Neuronal stem cell (in vitro differentiated cells): ENCODE measurements around the gene MFSD6.

Experiments used
- DNase-seq: peaks from one replicate; pipeline ENCODE4 v3.0.0-alpha.2; 2013; ENCODE audit warnings: low spot score
- H2AFZ ChIP-seq: one replicate; pipeline ENCODE4 v1.6.1; 2013; ENCODE audit warnings: mild to moderate bottlenecking, low read length, inconsistent platforms
- H2AK5ac ChIP-seq: 2 replicates; pipeline ENCODE4 v1.6.1; 2013; ENCODE audit warnings: low read depth, mild to moderate bottlenecking, inconsistent platforms, low read length, moderate library complexity, mixed read lengths
- H2BK120ac ChIP-seq: 2 replicates; pipeline ENCODE4 v1.6.1; 2013; ENCODE audit warnings: low read depth, mild to moderate bottlenecking, inconsistent platforms, low read length, moderate library complexity, mixed read lengths
- H2BK12ac ChIP-seq: one replicate; pipeline ENCODE4 v1.6.1; 2013; ENCODE audit warnings: low read length, inconsistent platforms
- H2BK15ac ChIP-seq: 2 replicates; pipeline ENCODE4 v1.6.1; 2013; ENCODE audit warnings: mild to moderate bottlenecking, low read length, inconsistent platforms, mixed read lengths
- H2BK5ac ChIP-seq: one replicate; pipeline ENCODE4 v1.6.1; 2013; ENCODE audit warnings: inconsistent platforms, mild to moderate bottlenecking, low read length, moderate library complexity
- H3K14ac ChIP-seq: one replicate; pipeline ENCODE4 v1.6.1; 2013; ENCODE audit warnings: low read length, inconsistent platforms
- H3K18ac ChIP-seq: 2 replicates; pipeline ENCODE4 v1.6.1; 2013; ENCODE audit warnings: low read length, inconsistent platforms
- H3K23ac ChIP-seq: 2 replicates; pipeline ENCODE4 v1.6.1; 2013; ENCODE audit warnings: low read depth, mild to moderate bottlenecking, mixed read lengths, low read length, inconsistent platforms; ENCODE audit not compliant: poor library complexity
- H3K27ac ChIP-seq: replicated peaks from 3 replicates; pipeline ENCODE4 v1.5.1; 2013; ENCODE audit warnings: low read length, inconsistent platforms
- H3K27me3 ChIP-seq, 3 experiments: 2 replicates each; pipeline ENCODE4 v1.6.1; 2013; ENCODE audit warnings: low read length in 3 of 3, mild to moderate bottlenecking in 2 of 3, inconsistent platforms in 1 of 3, low read depth in 1 of 3, mixed read lengths in 1 of 3, moderate library complexity in 1 of 3; ENCODE audit not compliant: control insufficient read depth in 3 of 3, insufficient read depth in 3 of 3
- H3K36me3 ChIP-seq, 2 donors: replicated peaks in 1 of 2; 2 replicates each; pipeline ENCODE4 v1.6.1; 2013; ENCODE audit warnings: low read length in 2 of 2; ENCODE audit not compliant: control insufficient read depth in 2 of 2, insufficient read depth in 2 of 2
- H3K4ac ChIP-seq: 2 replicates; pipeline ENCODE4 v1.6.1; 2013; ENCODE audit warnings: inconsistent platforms, mild to moderate bottlenecking, low read length, moderate library complexity
- H3K4me1 ChIP-seq, 2 donors: 1 replicate in 1 of 2; 2 replicates in 1 of 2; pipeline ENCODE4 v1.6.1; 2013; ENCODE audit warnings: low read length in 2 of 2, low read depth in 1 of 2; ENCODE audit not compliant: control insufficient read depth in 2 of 2, insufficient read depth in 1 of 2
- H3K4me2 ChIP-seq: one replicate; pipeline ENCODE4 v1.6.1; 2013; ENCODE audit warnings: mild to moderate bottlenecking, low read length, inconsistent platforms; ENCODE audit not compliant: insufficient read depth, poor library complexity, severe bottlenecking
- H3K4me3 ChIP-seq, 2 donors: 2 replicates each; pipeline ENCODE4 v1.5.1; 2013; ENCODE audit warnings: low read length in 2 of 2, mild to moderate bottlenecking in 2 of 2, inconsistent platforms in 1 of 2, moderate library complexity in 1 of 2
- H3K79me1 ChIP-seq: one replicate; pipeline ENCODE4 v1.6.1; 2013; ENCODE audit warnings: low read depth, mild to moderate bottlenecking, inconsistent platforms, low read length, moderate library complexity
- H3K9ac ChIP-seq: one replicate; pipeline ENCODE4 v1.6.1; 2013; ENCODE audit warnings: mild to moderate bottlenecking, low read depth, low read length, inconsistent platforms; ENCODE audit not compliant: poor library complexity
- H3K9me3 ChIP-seq, 2 donors: replicated peaks in 1 of 2; 2 replicates each; pipeline versions ENCODE3 to v1.6.1; 2013; ENCODE audit warnings: low read length in 2 of 2, mild to moderate bottlenecking in 2 of 2, inconsistent platforms in 1 of 2, low read depth in 1 of 2, mixed read lengths in 1 of 2, moderate library complexity in 1 of 2; ENCODE audit not compliant: control insufficient read depth in 2 of 2, insufficient read depth in 1 of 2
- H4K8ac ChIP-seq: one replicate; pipeline ENCODE4 v1.6.1; 2013; ENCODE audit warnings: low read depth, mild to moderate bottlenecking, inconsistent platforms, low read length, moderate library complexity
- H4K91ac ChIP-seq: one replicate; pipeline ENCODE4 v1.6.1; 2013; ENCODE audit warnings: low read length, low read depth, mild to moderate bottlenecking, inconsistent platforms; ENCODE audit not compliant: poor library complexity
- WGBS, 2 donors: extraction: QIAGEN DNeasy Blood & Tissue Kit; methylation state at CpG; one replicate each; pipeline ENCODE4 v1.1.7; 2013; ENCODE audit warnings: missing lambda C conversion rate in 2 of 2, mixed read lengths in 1 of 2; ENCODE audit not compliant: insufficient read length in 2 of 2, insufficient replicate concordance in 1 of 2; ENCODE audit errors: extremely low coverage in 2 of 2; 5-methylcytosine and 5-hydroxymethylcytosine counted together

The MFSD6 gene

DNA sequence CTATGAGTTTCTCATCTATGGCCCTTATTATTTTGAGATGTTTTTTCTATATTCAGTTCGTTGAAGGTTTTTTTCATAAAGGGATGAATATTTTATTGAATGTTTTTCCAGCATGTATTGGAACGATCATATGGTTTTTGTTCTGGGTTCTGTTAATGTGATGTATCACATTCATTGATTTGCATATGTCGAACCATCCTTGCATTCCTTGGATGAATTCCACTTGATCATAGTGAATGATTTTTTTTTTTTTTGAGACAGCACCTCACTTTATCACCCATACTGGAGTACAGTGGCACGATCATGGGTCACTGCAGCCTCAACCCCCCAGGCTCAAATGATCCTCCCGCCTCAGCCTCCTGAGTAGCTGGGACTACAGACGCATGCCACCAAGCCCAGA lies 131.9 kb downstream of the MFSD6 start:
- no peak overlapping the region for H3K4ac ChIP-seq
- no peak overlapping the region for H3K4me3 ChIP-seq
- no peak overlapping the region for H3K9ac ChIP-seq
- no peak overlapping the region for H3K4me2 ChIP-seq
- H3K23ac ChIP-seq: no peak overlapping the region
- H2BK15ac ChIP-seq: no peak overlapping the region
- H3K14ac ChIP-seq: no peak overlapping the region
- no peak overlapping the region for H2BK5ac ChIP-seq
- H3K36me3 ChIP-seq: no peaks in the 10 kb centered on the region
- no peak overlapping the region for H4K8ac ChIP-seq
- no peak overlapping the region for H2BK12ac ChIP-seq
- H4K91ac ChIP-seq: no peak overlapping the region
- no peak overlapping the region for H2BK120ac ChIP-seq
- no peak overlapping the region for H2AK5ac ChIP-seq
- no peaks in the 10 kb centered on the region for H3K79me1 ChIP-seq
- H3K9me3 ChIP-seq: peaks cover 0 to 29% of the 10 kb centered on the region in 2 donors
- no CpG with 5 or more reads among the region's 6 CpGs for WGBS, 2 donors
- no peak overlapping the region for H3K18ac ChIP-seq
- peaks cover 5% of the 10 kb centered on the region in 2 donors for H3K4me1 ChIP-seq
- DNase-seq: no peak
- no peak overlapping the region for H3K27ac ChIP-seq
- H2AFZ ChIP-seq: no peak overlapping the region
- no peaks in the 10 kb centered on the region for H3K27me3 ChIP-seq

DNA sequence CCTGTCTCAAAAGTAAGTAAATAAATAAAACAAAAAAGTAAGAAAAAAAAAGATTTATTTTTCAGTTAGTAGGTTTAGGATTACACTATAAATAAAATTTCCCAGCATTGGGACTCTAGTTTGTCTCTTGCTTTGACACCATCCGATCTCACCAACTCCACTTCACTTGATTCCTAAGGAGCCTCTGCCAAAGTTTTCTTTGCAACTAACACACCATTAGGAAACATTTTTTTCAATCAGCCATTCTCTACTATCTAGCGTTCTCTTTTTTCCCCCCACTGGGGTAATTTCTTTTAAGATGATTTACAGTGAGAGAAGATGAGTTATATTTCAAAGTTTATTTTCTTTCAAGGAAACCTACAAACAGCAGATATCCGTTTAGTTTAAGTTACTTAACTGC lies 136.9 kb downstream of the MFSD6 start:
- Histone ChIP-seq H3K79me1 (no peaks in the 10 kb centered on the region), H3K9me3 (peaks cover 0 to 10% of the 10 kb centered on the region in 2 donors), H3K36me3 (no peaks in the 10 kb centered on the region), H3K14ac (no peak overlapping the region), H3K4ac (no peak overlapping the region), H2AK5ac (no peak overlapping the region), H2BK12ac (no peak overlapping the region), H3K27ac (no peak overlapping the region), H3K4me1 (no peaks in the 10 kb centered on the region), H2BK5ac (no peak overlapping the region), H4K91ac (no peak overlapping the region), H3K27me3 (no peaks in the 10 kb centered on the region), H3K4me3 (no peak overlapping the region), H4K8ac (no peak overlapping the region), H3K4me2 (no peak overlapping the region), H2AFZ (no peak overlapping the region), H3K18ac (no peak overlapping the region), H3K9ac (no peak overlapping the region), H2BK120ac (no peak overlapping the region), H3K23ac (no peak overlapping the region), H2BK15ac (no peak overlapping the region)
- no CpG with 5 or more reads among the region's 3 CpGs for WGBS, 2 donors
- no peak for DNase-seq

GRCh38 chr2:190545555-190546385 lies 137.6 kb downstream of the MFSD6 start:
- Histone ChIP-seq H3K18ac (no peak overlapping the region), H2BK5ac (no peak overlapping the region), H2AFZ (no peak overlapping the region), H2BK12ac (no peak overlapping the region), H3K4me1 (no peaks in the 10 kb centered on the region), H3K14ac (no peak overlapping the region), H4K8ac (no peak overlapping the region), H3K27me3 (no peaks in the 10 kb centered on the region), H4K91ac (no peak overlapping the region), H3K36me3 (no peaks in the 10 kb centered on the region), H3K9ac (no peak overlapping the region), H2AK5ac (no peak overlapping the region), H2BK120ac (no peak overlapping the region), H3K4me2 (no peak overlapping the region), H3K9me3 (peaks cover 0 to 3% of the 10 kb centered on the region in 2 donors), H3K4me3 (no peak overlapping the region), H3K4ac (no peak overlapping the region), H3K27ac (no peak overlapping the region), H3K23ac (no peak overlapping the region), H2BK15ac (no peak overlapping the region), H3K79me1 (no peaks in the 10 kb centered on the region)
- WGBS, 2 donors: no CpG with 5 or more reads among the region's 5 CpGs
- no peak for DNase-seq

- no peak for DNase-seq
- Histone ChIP-seq H3K27ac (no peak overlapping the region), H2BK120ac (no peak overlapping the region), H3K9ac (no peak overlapping the region), H3K14ac (no peak overlapping the region), H3K18ac (no peak overlapping the region), H3K27me3 (no peaks in the 10 kb centered on the region), H2AFZ (no peak overlapping the region), H3K9me3 (peaks cover 0 to 2% of the 10 kb centered on the region in 2 donors), H2AK5ac (no peak overlapping the region), H3K4me2 (no peak overlapping the region), H3K4me1 (no peaks in the 10 kb centered on the region), H3K23ac (no peak overlapping the region), H2BK15ac (no peak overlapping the region), H3K79me1 (no peaks in the 10 kb centered on the region), H3K36me3 (no peaks in the 10 kb centered on the region), H3K4ac (no peak overlapping the region), H2BK5ac (no peak overlapping the region), H3K4me3 (no peak overlapping the region), H4K91ac (no peak overlapping the region), H4K8ac (no peak overlapping the region), H2BK12ac (no peak overlapping the region)
- WGBS, 2 donors: no CpG with 5 or more reads among the region's 3 CpGs
Observed at GRCh38 chr2:190546734-190547133, 138.6 kb downstream of the MFSD6 start.
